ENCODE measurements around the gene SLIT1.
A peak's percentile ranks its signal among the peaks of the same experiment; 100 is the strongest.

- peak in 2 of 4 experiments; percentile 26 to 30 for TF ChIP-seq CTCF (IDR thresholded peaks at IDR 0.05)
- TF ChIP-seq POLR2AphosphoS5 (IDR thresholded peaks at IDR 0.05): no peak
Measured at GRCh38 chr10:97117372-97117771, 68.4 kb downstream of the SLIT1 start.
